ENCODE data around the gene KCNJ5.

GRCh38 chr11:128962896-128963295 is 71.7 kb downstream of the KCNJ5 start:
- TF ChIP-seq YY1 (IDR thresholded peaks at IDR 0.05; ENCODE audit: insufficient read depth, insufficient read length): no peak
- no peak for TF ChIP-seq SUZ12 (IDR thresholded peaks at IDR 0.05; ENCODE audit: extremely low read depth, insufficient read depth, insufficient read length)
- no peak for TF ChIP-seq ZNF274 (IDR thresholded peaks at IDR 0.05; ENCODE audit: low read depth, low read length)

Measured in NT2/D1 (cell line).